Pancreas (tissue), 10 donors: ENCODE data around the gene GOLGA1. TPM values are rescaled to one million over a fixed set of nuclear protein-coding genes. Genes with fewer than 3 reads are reported as not detected.

ENCODE experiments used
- ATAC-seq, 4 donors: fragments of 200-7000 bp; cut with Tn5 transposase; one replicate each; pipeline versions ENCODE4 v1.8.0 to v1.9.1; 2020; ENCODE audit warnings: mild to moderate bottlenecking in 4 of 4, moderate library complexity in 4 of 4
- DNase-seq, 6 donors: peaks; one replicate each; pipeline ENCODE4 v3.0.0-alpha.2; 2020
- FAIRE-seq: peaks from 2 replicates; lab custom pipeline; 2012; peaks lifted over from hg19 to GRCh38; lab: Jason Lieb, UNC
- H3K27ac ChIP-seq, 4 donors: fragments of 200-600 bp; sonication (generic); 1 replicate in 3 of 4; 2 replicates in 1 of 4; pipeline versions ENCODE4 v1.5.0 to v1.8.0; 2020
- H3K27me3 ChIP-seq, 4 donors: fragments of 200-600 bp; one replicate each; pipeline ENCODE4 v1.8.0; 2021
- H3K36me3 ChIP-seq, 3 donors: fragments of 200-600 bp; sonication (generic) in 1 of 3; one replicate each; pipeline versions ENCODE4 v1.5.0 to v1.8.0; 2020 to 2021
- H3K4me1 ChIP-seq, 3 donors: fragments of 200-600 bp; one replicate each; pipeline ENCODE4 v1.8.0; 2021
- H3K4me3 ChIP-seq, 4 donors: fragments of 200-600 bp; sonication (generic) in 2 of 4; one replicate each; pipeline versions ENCODE4 v1.5.0 to v1.8.0; 2020 to 2021
- H3K9me3 ChIP-seq, 4 donors: fragments of 200-600 bp; one replicate each; pipeline ENCODE4 v1.8.0; 2021
- WGBS, 2 donors: extraction: QIAGEN DNeasy Blood & Tissue Kit; methylation state at CpG; one replicate each; pipeline ENCODE4 v1.1.7; 2013; 5-methylcytosine and 5-hydroxymethylcytosine counted together
- intact Hi-C, 3 donors: fragments of 100-400 bp; cut with DNase I; formaldehyde crosslinking; loops; one replicate each; pipeline versions ENCODE4 v1.11.1 to v1.14.2; 2022
- polyA plus RNA-seq, 2 donors: library from polyadenylated mRNA; stranded (reverse); fragments of 200-250 nt; gene quantifications; one replicate each; pipeline ENCODE4 v1.2.3, GENCODE V29; 2013
- total RNA-seq, 6 donors: library from RNA; stranded (reverse); fragmentation: NEBNext Ultra II Directional in 4 of 6; extraction: Animal tissue kit (Norgen Biotek cat#: 25700) in 4 of 6; gene quantifications; one replicate each; pipeline versions ENCODE4 v1.2.1 to v1.2.4, GENCODE V29; 2021 to 2023
- TF ChIP-seq, protein P1 (sequence below), 4 donors: fragments of 200-600 bp; sonication (generic) in 3 of 4; IDR thresholded peaks; one replicate each; pipeline versions ENCODE4 v1.5.0 to v1.8.0; 2021; ENCODE audit warnings: antibody characterized with exemption in 4 of 4
- donor health status: healthy with polysubstance abuse.
- donor health status: DM: no; HTN: no; CAD: no; lungs with moderate emphysema.
- donor health status: DM: no; HTN: no; CAD: no.
- donor health status: control.
- donor health status: control.
- donor health status: Bipolar disorder and iron deficiency.
- donor health status: DM: yes; HTN: yes; CAD: no.
- donor health status: DM: no; HTN: no; CAD: no.
- donor health status: DM: no; HTN: no; CAD: no.
- donor health status: DM: yes; HTN: yes; CAD: no.

The GOLGA1 gene
- total and polyA plus RNA-seq, 8 donors, result 9.0 to 14.7 (median 10.9) TPM

DNA sequence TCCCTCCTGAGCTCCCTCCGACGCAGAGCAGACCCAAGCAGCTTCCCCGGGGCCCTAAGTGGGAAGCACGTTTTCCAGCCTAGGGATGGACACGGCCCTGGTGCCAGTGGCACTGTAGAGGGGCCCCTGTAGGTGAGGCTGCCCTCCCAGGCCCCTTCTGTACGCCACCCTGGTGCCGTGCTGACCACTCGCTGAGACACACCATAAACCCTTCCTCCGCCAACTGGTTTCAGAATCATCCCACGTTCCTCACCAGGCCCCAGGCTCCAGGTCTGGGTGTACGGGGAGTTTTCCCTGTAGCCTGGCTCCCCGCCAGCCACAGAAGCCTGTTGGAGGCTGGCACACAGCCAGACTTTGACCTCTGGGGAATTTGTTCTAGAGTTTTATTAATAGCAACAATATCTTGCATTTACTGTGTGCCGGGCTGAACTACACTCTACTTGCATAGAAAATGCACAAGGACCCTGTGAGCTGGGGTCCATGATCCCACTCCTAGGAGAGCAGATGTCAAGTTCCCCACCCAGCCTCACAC lies 105.8 kb downstream of the GOLGA1 start:
- FAIRE-seq, result no peak
- H3K36me3 ChIP-seq, result no peaks in the 10 kb centered on the region
- TF ChIP-seq, protein P1, sequence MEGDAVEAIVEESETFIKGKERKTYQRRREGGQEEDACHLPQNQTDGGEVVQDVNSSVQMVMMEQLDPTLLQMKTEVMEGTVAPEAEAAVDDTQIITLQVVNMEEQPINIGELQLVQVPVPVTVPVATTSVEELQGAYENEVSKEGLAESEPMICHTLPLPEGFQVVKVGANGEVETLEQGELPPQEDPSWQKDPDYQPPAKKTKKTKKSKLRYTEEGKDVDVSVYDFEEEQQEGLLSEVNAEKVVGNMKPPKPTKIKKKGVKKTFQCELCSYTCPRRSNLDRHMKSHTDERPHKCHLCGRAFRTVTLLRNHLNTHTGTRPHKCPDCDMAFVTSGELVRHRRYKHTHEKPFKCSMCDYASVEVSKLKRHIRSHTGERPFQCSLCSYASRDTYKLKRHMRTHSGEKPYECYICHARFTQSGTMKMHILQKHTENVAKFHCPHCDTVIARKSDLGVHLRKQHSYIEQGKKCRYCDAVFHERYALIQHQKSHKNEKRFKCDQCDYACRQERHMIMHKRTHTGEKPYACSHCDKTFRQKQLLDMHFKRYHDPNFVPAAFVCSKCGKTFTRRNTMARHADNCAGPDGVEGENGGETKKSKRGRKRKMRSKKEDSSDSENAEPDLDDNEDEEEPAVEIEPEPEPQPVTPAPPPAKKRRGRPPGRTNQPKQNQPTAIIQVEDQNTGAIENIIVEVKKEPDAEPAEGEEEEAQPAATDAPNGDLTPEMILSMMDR (IDR thresholded peaks at IDR 0.05), result no peak
- intact Hi-C loops, result no loop called here
- H3K27ac ChIP-seq, result peak overlapping the region; percentile 16 to 60 (median 30)
- WGBS, 2 donors, result 27 to 34% methylated on average over 13 of the region's 13 CpGs
- peak; percentile 74 to 92 (median 84) for DNase-seq
- peaks cover 16 to 32% (median 21%) of the 10 kb centered on the region in 3 donors for H3K4me1 ChIP-seq
- peak; percentile 29 to 57 (median 38) for ATAC-seq
- H3K4me3 ChIP-seq, result no peak overlapping the region
- H3K9me3 ChIP-seq, result no peaks in the 10 kb centered on the region
- H3K27me3 ChIP-seq, result no peaks in the 10 kb centered on the region

DNA sequence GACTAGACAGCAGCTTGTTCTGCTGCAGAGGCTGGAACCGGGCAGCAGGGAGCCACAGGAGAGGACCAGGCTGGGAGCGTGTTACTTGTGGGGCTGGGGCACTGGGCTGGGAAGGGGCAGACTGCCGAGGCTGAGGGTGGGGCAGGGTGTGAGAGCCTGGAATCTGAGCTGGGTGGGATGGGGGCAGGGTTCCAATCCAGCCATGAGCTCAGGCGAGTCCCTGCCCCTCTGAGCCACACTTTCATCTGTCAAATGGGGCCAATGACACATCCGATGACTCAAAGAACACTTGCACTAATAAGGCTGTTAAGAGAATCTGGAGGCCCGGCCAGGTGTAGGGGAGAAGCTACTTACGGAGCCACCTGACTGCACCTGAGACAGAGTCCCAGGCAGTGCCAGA lies 106.3 kb downstream of the GOLGA1 start:
- H3K27ac ChIP-seq, result peak overlapping the region in 3 of 4 donors; percentile 26 to 60 (median 33)
- ATAC-seq (peak in 2 of 4 donors; percentile 8 to 9), DNase-seq (peak in 4 of 6 donors; percentile 30 to 74 (median 42)), FAIRE-seq (no peak)
- no peaks in the 10 kb centered on the region for H3K27me3 ChIP-seq
- H3K4me1 ChIP-seq, result peaks cover 16 to 30% (median 16%) of the 10 kb centered on the region in 3 donors
- H3K36me3 ChIP-seq, result no peaks in the 10 kb centered on the region
- TF ChIP-seq, protein P1 (IDR thresholded peaks at IDR 0.05), result no peak
- no peaks in the 10 kb centered on the region for H3K9me3 ChIP-seq
- intact Hi-C loops, result no loop called here
- 74 to 77% methylated on average over 7 of the region's 7 CpGs for WGBS, 2 donors
- H3K4me3 ChIP-seq, result no peak overlapping the region

DNA sequence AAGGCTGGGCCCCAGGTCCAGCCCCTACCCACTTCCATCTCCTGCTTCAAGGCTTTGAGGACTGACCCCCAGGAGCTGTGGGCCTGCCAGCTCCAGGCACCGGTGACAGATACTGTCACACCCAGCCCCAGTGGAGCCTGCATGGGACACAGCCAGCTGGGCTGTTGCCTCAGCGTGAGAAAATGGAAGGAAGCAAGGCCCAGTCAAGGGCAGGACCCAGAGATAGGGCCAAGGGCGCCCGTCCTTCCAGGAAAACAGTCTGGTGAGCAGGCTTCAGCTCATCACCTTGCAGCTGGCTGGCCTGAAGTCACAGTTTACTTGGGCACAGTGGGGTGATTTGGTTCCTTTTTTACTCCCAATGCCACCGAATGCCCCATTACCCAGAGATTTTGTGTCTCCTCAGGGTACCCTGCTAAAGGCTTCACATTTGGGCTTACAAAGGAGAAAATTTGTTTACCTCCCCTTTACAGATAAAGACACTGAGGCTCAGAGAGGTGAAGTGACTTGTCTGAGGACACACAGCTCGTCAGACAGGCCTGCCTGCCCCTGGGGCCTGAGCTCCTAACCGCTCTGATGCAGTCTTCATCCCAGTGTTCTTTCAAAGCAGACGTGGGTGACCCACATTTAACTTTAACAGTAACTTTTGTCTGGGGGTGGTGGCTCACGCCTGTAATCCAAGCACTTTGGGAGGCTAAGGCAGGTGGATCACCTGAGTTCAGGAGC lies 109.1 kb downstream of the GOLGA1 start:
- no peaks in the 10 kb centered on the region for H3K9me3 ChIP-seq
- DNase-seq (peak; percentile 61 to 88 (median 82)), ATAC-seq (peak; percentile 84 to 90 (median 88)), FAIRE-seq (no peak)
- intact Hi-C loops, result no loop called here
- TF ChIP-seq, protein P1 (IDR thresholded peaks at IDR 0.05), result no peak
- no peaks in the 10 kb centered on the region for H3K27me3 ChIP-seq
- H3K36me3 ChIP-seq, result no peaks in the 10 kb centered on the region
- WGBS, 2 donors, result 44 to 56% methylated on average over 9 of the region's 9 CpGs
- H3K4me1 ChIP-seq, result peaks cover 16 to 29% (median 16%) of the 10 kb centered on the region in 3 donors
- no peak overlapping the region for H3K4me3 ChIP-seq
- peak overlapping the region in 2 of 4 donors; percentile 41 to 49 for H3K27ac ChIP-seq

DNA sequence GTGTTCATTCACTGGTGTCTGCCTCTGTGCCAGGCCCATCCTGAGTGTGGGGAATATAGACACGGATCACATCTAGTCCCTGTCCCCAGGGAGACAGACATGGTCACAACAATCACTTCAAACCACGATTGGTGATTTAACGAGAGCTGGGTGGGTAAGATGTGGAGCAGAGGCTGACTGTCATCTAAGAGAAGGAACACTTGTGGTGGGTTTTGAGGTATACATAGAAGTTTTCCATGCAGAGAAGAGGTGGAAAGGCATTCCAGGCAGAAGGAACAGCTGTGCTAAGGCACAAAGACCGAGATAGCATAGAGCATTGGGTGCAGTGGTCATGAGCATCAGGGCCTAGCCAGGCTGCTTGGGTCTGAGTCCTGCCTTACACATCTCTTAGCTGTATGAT lies 110.3 kb downstream of the GOLGA1 start:
- Histone ChIP-seq H3K27me3 (no peaks in the 10 kb centered on the region), H3K9me3 (no peaks in the 10 kb centered on the region), H3K4me3 (no peak overlapping the region), H3K4me1 (peaks cover 9 to 25% (median 12%) of the 10 kb centered on the region in 3 donors), H3K27ac (no peak overlapping the region), H3K36me3 (no peaks in the 10 kb centered on the region)
- FAIRE-seq (no peak), ATAC-seq (no peak), DNase-seq (no peak)
- TF ChIP-seq, protein P1 (IDR thresholded peaks at IDR 0.05), result no peak
- WGBS, 2 donors, result 70 to 74% methylated on average over 4 of the region's 4 CpGs
- intact Hi-C loops, result no loop called here

DNA sequence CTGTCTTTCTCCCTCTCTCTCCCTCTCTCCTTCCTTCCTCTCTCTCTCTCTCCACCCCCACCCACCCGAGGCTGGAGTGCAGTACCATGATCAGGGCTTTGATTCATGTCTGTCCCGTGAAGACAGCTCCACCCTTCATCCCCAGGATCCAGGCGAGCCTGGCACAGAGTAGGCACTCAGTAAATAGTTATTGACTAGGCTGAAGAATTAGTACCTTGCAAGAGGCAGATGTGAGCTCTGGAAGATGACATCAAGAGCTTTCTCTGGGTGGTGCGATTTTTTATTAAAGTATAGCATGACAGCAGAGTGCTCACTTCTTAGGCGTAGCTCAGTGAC lies 111.6 kb downstream of the GOLGA1 start:
- no peak overlapping the region for H3K4me3 ChIP-seq
- ATAC-seq (no peak), FAIRE-seq (no peak), DNase-seq (no peak)
- H3K27ac ChIP-seq, result no peak overlapping the region
- TF ChIP-seq, protein P1 (IDR thresholded peaks at IDR 0.05), result no peak
- H3K9me3 ChIP-seq, result no peaks in the 10 kb centered on the region
- intact Hi-C loops, result no loop called here
- no peaks in the 10 kb centered on the region for H3K27me3 ChIP-seq
- no peaks in the 10 kb centered on the region for H3K36me3 ChIP-seq
- peaks cover 0 to 15% (median 3%) of the 10 kb centered on the region in 3 donors for H3K4me1 ChIP-seq
- WGBS, 2 donors, result 66 to 67% methylated on average over 5 of the region's 5 CpGs
